Left ventricle myocardium inferior (tissue), 1 donor: ENCODE measurements around the gene EED. TPM values are rescaled to one million over a fixed set of nuclear protein-coding genes. Genes with fewer than 3 reads are reported as not detected.
"Not testable (repeated sequence)": the region's sequence is repeated elsewhere in the genome, so short reads cannot be mapped to it uniquely, and the experiment has no call there.

Experiments
- DNase-seq: peaks from one replicate; pipeline ENCODE4 v3.0.0-alpha.2; 2020
- H3K27ac ChIP-seq: fragments of 200-600 bp; replicated peaks from 2 replicates; pipeline ENCODE4 v1.8.0; 2021
- H3K27me3 ChIP-seq: fragments of 200-600 bp; 2 replicates; pipeline ENCODE4 v1.8.0; 2021; ENCODE audit warnings: low read depth
- H3K36me3 ChIP-seq: fragments of 200-600 bp; 2 replicates; pipeline ENCODE4 v1.8.0; 2021
- H3K4me1 ChIP-seq: fragments of 200-600 bp; 2 replicates; pipeline ENCODE4 v1.8.0; 2021
- H3K4me3 ChIP-seq: fragments of 200-600 bp; 2 replicates; pipeline ENCODE4 v1.8.0; 2021; ENCODE audit warnings: mild to moderate bottlenecking, moderate library complexity
- H3K9me3 ChIP-seq: fragments of 200-600 bp; replicated peaks from 2 replicates; pipeline ENCODE4 v1.8.0; 2021
- intact Hi-C: fragments of 100-400 bp; cut with micrococcal nuclease; formaldehyde crosslinking; loops from one replicate; pipeline ENCODE4 v1.11.0; 2022
- total RNA-seq: library from RNA; stranded (reverse); fragmentation: NEBNext Ultra II Directional; extraction: Animal tissue kit (Norgen Biotek cat#: 25700); gene quantifications from one replicate; pipeline ENCODE4 v1.2.1, GENCODE V29; 2021
- TF ChIP-seq, protein P1 (sequence below): fragments of 200-600 bp; IDR thresholded peaks from 2 replicates; pipeline ENCODE4 v1.8.0; 2021; ENCODE audit warnings: antibody characterized with exemption, mild to moderate bottlenecking, borderline replicate concordance
- donor health status: DM: no; HTN: yes; CAD: no; lungs with severe emphysema.

Gene EED
- total RNA-seq, 1 donor from 2014 or later: 13.1 TPM

DNA sequence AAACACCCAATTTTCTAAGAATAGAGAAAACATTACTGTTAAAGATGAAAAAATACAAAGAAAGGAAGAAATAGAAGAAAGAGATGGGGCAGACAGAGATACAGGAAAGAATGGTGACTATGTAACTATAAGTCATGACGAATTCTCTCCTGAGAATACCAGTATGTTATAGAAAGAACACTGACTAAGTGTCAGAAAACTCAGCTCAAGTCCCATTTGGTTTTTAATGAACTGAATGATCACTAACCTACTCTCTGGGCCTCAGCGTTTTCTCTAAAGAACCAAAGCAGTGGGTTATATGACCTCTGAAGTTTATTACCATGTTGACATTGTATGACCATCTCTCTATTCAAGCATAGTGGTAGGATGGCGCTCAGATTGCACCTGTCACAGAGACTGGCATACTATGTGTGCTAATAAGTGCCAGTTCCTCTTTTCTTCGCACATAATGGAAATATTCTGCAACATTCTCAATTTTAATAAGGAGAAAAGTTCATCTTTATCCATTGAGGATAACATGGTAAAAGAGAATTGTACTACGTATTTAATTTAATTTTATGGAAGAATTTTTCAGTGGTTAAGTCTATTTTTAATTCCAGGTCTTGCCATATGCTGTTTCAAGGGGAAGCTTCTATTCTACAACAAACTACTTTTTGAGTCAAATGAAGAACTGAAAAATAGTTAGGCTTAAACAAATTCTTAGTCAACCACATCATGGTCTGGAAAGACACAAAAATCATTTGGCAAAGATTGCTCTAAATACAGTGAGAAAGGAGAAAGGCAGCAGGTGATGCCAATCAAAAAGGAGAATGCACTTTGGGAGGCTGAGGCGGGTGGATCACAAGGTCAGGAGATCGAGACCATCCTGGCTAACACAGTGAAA lies 25.0 kb upstream of the EED start:
- H3K4me3 ChIP-seq: no peak overlapping the region
- no peaks in the 10 kb centered on the region for H3K27me3 ChIP-seq
- DNase-seq: no peak
- TF ChIP-seq, protein P1, sequence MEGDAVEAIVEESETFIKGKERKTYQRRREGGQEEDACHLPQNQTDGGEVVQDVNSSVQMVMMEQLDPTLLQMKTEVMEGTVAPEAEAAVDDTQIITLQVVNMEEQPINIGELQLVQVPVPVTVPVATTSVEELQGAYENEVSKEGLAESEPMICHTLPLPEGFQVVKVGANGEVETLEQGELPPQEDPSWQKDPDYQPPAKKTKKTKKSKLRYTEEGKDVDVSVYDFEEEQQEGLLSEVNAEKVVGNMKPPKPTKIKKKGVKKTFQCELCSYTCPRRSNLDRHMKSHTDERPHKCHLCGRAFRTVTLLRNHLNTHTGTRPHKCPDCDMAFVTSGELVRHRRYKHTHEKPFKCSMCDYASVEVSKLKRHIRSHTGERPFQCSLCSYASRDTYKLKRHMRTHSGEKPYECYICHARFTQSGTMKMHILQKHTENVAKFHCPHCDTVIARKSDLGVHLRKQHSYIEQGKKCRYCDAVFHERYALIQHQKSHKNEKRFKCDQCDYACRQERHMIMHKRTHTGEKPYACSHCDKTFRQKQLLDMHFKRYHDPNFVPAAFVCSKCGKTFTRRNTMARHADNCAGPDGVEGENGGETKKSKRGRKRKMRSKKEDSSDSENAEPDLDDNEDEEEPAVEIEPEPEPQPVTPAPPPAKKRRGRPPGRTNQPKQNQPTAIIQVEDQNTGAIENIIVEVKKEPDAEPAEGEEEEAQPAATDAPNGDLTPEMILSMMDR: no peak
- H3K36me3 ChIP-seq: no peaks in the 10 kb centered on the region
- H3K4me1 ChIP-seq: peaks cover 9% of the 10 kb centered on the region
- H3K27ac ChIP-seq: no peak overlapping the region
- no peaks in the 10 kb centered on the region for H3K9me3 ChIP-seq
- intact Hi-C loops: loop anchor here (5.0 to 10.0 kb wide), 2 partner anchors 277 to 355 kb away; no protein-coding TSS in a partner anchor

DNA sequence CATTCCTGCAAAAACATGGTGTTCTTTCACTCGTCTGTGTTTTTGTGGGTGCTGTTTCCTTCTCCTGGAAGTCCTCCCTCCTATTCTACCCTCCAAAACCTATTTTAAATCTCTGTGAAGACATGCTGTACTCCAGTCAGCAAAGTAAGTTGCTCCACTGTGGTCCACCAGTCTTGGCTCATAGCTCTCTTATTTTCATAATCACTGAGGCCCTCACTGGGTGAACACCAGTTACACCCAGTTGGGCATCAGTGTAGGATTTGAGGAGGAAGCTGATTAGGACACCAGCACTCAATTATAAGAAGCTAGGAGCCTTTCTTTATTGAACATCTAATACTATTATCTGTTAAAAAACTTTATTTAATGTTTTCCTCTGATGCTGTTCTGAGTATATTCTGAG lies 23.9 kb upstream of the EED start:
- Histone ChIP-seq H3K27ac (no peak overlapping the region), H3K4me1 (peaks cover 9% of the 10 kb centered on the region), H3K9me3 (no peaks in the 10 kb centered on the region), H3K36me3 (no peaks in the 10 kb centered on the region), H3K4me3 (no peak overlapping the region), H3K27me3 (no peaks in the 10 kb centered on the region)
- intact Hi-C loops: no loop called here
- no peak for DNase-seq
- TF ChIP-seq, protein P1: no peak

DNA sequence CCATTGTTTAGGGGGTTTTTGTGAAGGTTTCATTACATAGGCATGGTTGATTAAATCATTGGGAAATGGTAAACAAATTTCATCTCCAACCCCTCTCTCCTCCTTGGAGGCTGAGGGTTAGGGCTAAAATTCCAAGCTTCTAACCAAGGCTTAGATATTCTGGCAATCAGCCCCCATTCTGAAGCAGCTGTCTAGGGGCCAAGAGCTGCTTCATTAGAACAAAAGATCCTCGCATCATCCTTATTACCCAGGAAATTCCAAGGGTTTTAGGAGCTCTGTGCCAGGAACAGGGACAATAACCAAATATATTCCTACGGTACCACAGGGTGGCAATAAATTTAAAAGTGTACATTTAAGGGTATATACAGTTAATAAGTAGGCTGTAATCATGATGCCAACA lies 22.5 kb upstream of the EED start:
- no peak for DNase-seq
- no peaks in the 10 kb centered on the region for H3K36me3 ChIP-seq
- H3K9me3 ChIP-seq: no peaks in the 10 kb centered on the region
- no peaks in the 10 kb centered on the region for H3K27me3 ChIP-seq
- H3K27ac ChIP-seq: no peak overlapping the region
- TF ChIP-seq, protein P1: no peak
- no peak overlapping the region for H3K4me3 ChIP-seq
- intact Hi-C loops: no loop called here
- peaks cover 9% of the 10 kb centered on the region for H3K4me1 ChIP-seq

DNA sequence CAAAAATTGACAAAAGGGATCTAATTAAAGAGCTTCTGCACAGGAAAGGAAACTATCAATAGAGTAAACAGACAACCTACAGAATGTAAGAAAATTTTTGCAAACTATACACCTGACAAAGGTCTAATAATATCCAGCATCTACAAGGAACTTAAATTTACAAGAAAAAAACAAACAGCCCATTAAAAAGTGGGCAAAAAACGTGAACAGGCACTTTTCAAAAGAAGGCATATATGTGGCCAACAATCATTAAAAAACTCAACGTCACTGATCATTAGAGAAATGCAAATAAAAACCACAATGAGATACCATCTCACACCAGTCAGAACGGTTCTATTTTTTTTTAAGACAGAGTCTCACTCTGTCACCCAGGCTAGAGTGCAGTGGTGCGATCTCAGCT lies 20.0 kb upstream of the EED start:
- H3K4me3 ChIP-seq, H3K27me3 ChIP-seq, H3K27ac ChIP-seq, DNase-seq, H3K4me1 ChIP-seq, intact Hi-C loops, H3K9me3 ChIP-seq, H3K36me3 ChIP-seq: not testable (repeated sequence)

DNA sequence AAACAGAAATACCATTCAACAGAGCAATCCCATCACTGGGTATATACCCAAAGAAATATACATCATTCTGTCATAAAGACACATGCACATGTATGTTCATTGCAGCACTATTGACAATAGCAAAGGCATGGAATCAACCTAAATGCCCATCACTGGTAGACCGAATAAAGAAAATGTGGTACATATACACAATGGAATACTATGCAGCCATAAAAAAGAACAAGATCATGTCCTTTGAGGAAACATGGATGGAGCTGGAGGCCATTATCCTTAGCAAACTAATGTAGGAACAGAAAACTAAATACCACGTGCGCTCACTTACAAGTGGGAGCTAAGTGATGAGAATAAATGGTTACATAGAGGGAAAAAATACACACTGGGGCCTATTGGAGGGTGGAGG lies 19.2 kb upstream of the EED start:
- H3K27ac ChIP-seq, H3K27me3 ChIP-seq, H3K9me3 ChIP-seq, H3K36me3 ChIP-seq, DNase-seq, H3K4me1 ChIP-seq, H3K4me3 ChIP-seq, intact Hi-C loops: not testable (repeated sequence)

DNA sequence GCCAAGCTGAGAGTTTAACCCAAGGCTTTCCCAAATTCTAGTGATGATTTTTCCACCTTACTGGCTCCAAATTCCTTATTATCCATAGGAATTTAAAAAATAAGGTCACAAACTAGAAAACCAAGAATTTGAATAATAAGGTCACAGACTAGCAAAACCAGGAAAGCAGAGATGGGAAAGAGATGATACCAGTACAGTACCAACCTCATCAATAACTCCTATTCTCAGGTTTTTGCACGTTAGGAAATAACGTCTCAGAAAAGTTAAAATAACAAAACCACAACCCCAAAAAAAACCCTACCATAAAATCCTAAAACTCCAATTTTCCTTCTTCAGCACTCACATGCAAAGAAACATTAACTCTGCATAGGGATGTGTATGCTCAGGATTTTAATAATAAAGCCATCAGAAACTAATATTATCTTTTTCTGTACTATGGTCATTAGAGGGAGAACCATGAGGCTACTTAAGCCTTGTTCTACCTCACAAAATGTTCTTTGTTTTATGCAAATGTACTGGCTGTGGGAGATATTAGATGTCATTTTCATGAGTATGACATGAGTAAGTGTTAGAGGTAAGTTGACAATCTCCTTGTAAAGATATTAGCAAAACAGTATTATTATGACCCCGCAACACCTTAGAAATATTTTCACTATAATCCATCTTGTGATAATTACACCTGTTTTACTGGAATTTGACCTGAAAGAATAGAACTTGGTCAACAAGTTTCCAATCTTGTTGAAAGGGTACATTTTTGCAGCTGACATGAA lies 16.1 kb upstream of the EED start:
- Histone ChIP-seq H3K36me3 (no peaks in the 10 kb centered on the region), H3K27ac (no peak overlapping the region), H3K27me3 (no peaks in the 10 kb centered on the region), H3K4me1 (no peaks in the 10 kb centered on the region), H3K9me3 (no peaks in the 10 kb centered on the region), H3K4me3 (no peak overlapping the region)
- TF ChIP-seq, protein P1: no peak
- no peak for DNase-seq
- intact Hi-C loops: no loop called here

DNA sequence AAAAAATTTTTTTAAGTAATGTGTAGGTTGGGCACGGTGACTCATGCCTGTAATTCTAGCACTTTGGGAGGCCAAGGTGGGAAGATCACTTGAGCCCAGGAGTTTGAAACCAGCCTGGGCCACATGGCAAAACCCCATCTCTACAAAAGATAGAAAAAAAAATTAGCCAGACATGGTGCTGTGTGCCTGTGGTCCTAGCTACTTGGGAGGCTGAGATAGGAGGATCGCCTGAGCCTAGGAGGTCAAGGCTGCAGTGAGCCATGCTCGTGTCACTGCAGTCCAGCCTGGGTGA lies 15.6 kb upstream of the EED start:
- intact Hi-C loops, H3K4me3 ChIP-seq, H3K4me1 ChIP-seq, H3K27me3 ChIP-seq, H3K36me3 ChIP-seq, DNase-seq, H3K9me3 ChIP-seq, H3K27ac ChIP-seq: not testable (repeated sequence)
